CD4-positive, alpha-beta memory T cell (primary cell): Measurements from ENCODE around the gene SLITRK6. TPM values are rescaled to one million over a fixed set of nuclear protein-coding genes. Genes with fewer than 3 reads are reported as not detected.

Experiments used
- CTCF ChIA-PET: fragments of 350-600 bp; sonication (Branson Sonifier 250); formaldehyde crosslinking; loops from one replicate; lab custom pipeline; 2021; ENCODE audit warnings: inconsistent platforms; ENCODE audit not compliant: partially characterized antibody; lab: Charles Lee
- POLR2A ChIA-PET: fragments of 350-600 bp; sonication (Branson Sonifier 250); formaldehyde crosslinking; loops from one replicate; lab custom pipeline; 2021; ENCODE audit not compliant: partially characterized antibody; lab: Charles Lee
- DNase-seq, 5 donors: peaks; one replicate each; pipeline versions ENCODE4 v3.0.0 to v3.0.0-alpha.2; 2020 to 2022; ENCODE audit warnings: mixed read lengths in 1 of 5
- H3K27ac ChIP-seq: one replicate; pipeline ENCODE4 v1.7.0; 2013; ENCODE audit warnings: low read depth, low read length
- H3K27me3 ChIP-seq: 2 replicates; pipeline ENCODE4 v1.7.0; 2013; ENCODE audit warnings: mild to moderate bottlenecking, low read length, moderate library complexity; ENCODE audit not compliant: insufficient read depth
- H3K36me3 ChIP-seq: 2 replicates; pipeline ENCODE4 v1.7.0; 2013; ENCODE audit warnings: mild to moderate bottlenecking, low read length, moderate library complexity; ENCODE audit not compliant: insufficient read depth
- H3K4me1 ChIP-seq: 2 replicates; pipeline ENCODE4 v1.7.0; 2013; ENCODE audit warnings: mild to moderate bottlenecking, low read length, moderate library complexity; ENCODE audit not compliant: insufficient read depth
- H3K4me3 ChIP-seq, 2 donors: one replicate each; pipeline ENCODE4 v1.7.0; 2013; ENCODE audit warnings: low read length in 2 of 2, mild to moderate bottlenecking in 1 of 2
- H3K9me3 ChIP-seq, 2 donors: one replicate each; pipeline ENCODE4 v1.7.0; 2013; ENCODE audit warnings: low read length in 2 of 2, control low read depth in 1 of 2; ENCODE audit not compliant: control insufficient read depth in 1 of 2
- H3K27ac Mint-ChIP-seq, 7 donors: one replicate each; pipeline ENCODE4 v1.8.0; 2020 to 2021; ENCODE audit warnings: mixed read lengths in 7 of 7, mild to moderate bottlenecking in 6 of 7, inconsistent platforms in 3 of 7, moderate library complexity in 3 of 7
- H3K27me3 Mint-ChIP-seq, 2 donors: one replicate each; pipeline ENCODE4 v1.8.0; 2020 to 2021; ENCODE audit warnings: mixed read lengths in 2 of 2
- H3K36me3 Mint-ChIP-seq, 2 donors: one replicate each; pipeline ENCODE4 v1.8.0; 2020 to 2021; ENCODE audit warnings: mixed read lengths in 2 of 2, inconsistent platforms in 1 of 2, mild to moderate bottlenecking in 1 of 2
- H3K4me1 Mint-ChIP-seq, 4 donors: one replicate each; pipeline ENCODE4 v1.8.0; 2020 to 2021; ENCODE audit warnings: mixed read lengths in 4 of 4, mild to moderate bottlenecking in 1 of 4
- H3K4me3 Mint-ChIP-seq, 8 donors: one replicate each; pipeline ENCODE4 v1.8.0; 2020 to 2021; ENCODE audit warnings: mixed read lengths in 8 of 8, mild to moderate bottlenecking in 7 of 8, moderate library complexity in 6 of 8, inconsistent platforms in 3 of 8
- H3K9me3 Mint-ChIP-seq, 8 donors: one replicate each; pipeline ENCODE4 v1.8.0; 2020 to 2021; ENCODE audit warnings: mixed read lengths in 8 of 8, mild to moderate bottlenecking in 5 of 8, inconsistent platforms in 3 of 8, moderate library complexity in 1 of 8
- intact Hi-C: fragments of 100-400 bp; cut with micrococcal nuclease; formaldehyde crosslinking; loops from one replicate; pipeline ENCODE4 v1.15.1; 2023
- polyA plus RNA-seq, 2 donors: library from polyadenylated mRNA; unstranded; fragments of 300-500 nt; fragmentation: Illumina TruSeq; gene quantifications; one replicate each; pipeline ENCODE4 v1.2.3, GENCODE V29; 2021
- total RNA-seq, 2 experiments: library from RNA; stranded (reverse); gene quantifications; one replicate each; pipeline ENCODE4 v1.2.3, GENCODE V29; 2021

Gene SLITRK6
- total RNA-seq (not detected), polyA plus RNA-seq (not detected)

- Mint-ChIP-seq H3K36me3 (no peaks in the 10 kb centered on the region), H3K4me3 (no peak within 1 kb of the TSS), H3K4me1 (no peaks in the 10 kb centered on the region), H3K9me3 (peaks cover 0 to 4% (median 0%) of the 10 kb centered on the region in 8 donors), H3K27me3 (no peaks in the 10 kb centered on the region), H3K27ac (no peak within 1 kb of the TSS)
- Histone ChIP-seq H3K9me3 (no peaks in the 10 kb centered on the region), H3K4me1 (no peaks in the 10 kb centered on the region), H3K36me3 (no peaks in the 10 kb centered on the region), H3K27ac (no peak within 1 kb of the TSS), H3K4me3 (no peak within 1 kb of the TSS), H3K27me3 (no peaks in the 10 kb centered on the region)
- ChIA-PET POLR2A (no interaction called here), CTCF (no interaction called here)
- intact Hi-C loops, result no loop called here
- no peak for DNase-seq
Observed at GRCh38 chr13:85799097-85799582, at the start of gene SLITRK6. Gene SLITRK6, minus strand, starts transcription at chr13:85799419. Its CDS starts 2,911 bp downstream, at chr13:85796508.

GRCh38 chr13:85847012-85847411, 47.8 kb upstream of the SLITRK6 start:
- H3K36me3 ChIP-seq, result no peaks in the 10 kb centered on the region
- no peak overlapping the region for H3K27ac ChIP-seq
- H3K4me1 ChIP-seq, result no peaks in the 10 kb centered on the region
- no peaks in the 10 kb centered on the region for H3K27me3 ChIP-seq
- Mint-ChIP-seq H3K9me3 (peaks cover 3 to 18% (median 14%) of the 10 kb centered on the region in 8 donors), H3K27me3 (no peaks in the 10 kb centered on the region), H3K4me1 (no peaks in the 10 kb centered on the region), H3K4me3 (no peak overlapping the region), H3K27ac (no peak overlapping the region), H3K36me3 (no peaks in the 10 kb centered on the region)
- DNase-seq, result no peak
- intact Hi-C loops, result no loop called here
- ChIA-PET POLR2A (no interaction called here), CTCF (no interaction called here)
- no peak overlapping the region for H3K4me3 ChIP-seq
- H3K9me3 ChIP-seq, result no peaks in the 10 kb centered on the region

- Mint-ChIP-seq H3K27ac (no peak overlapping the region), H3K4me1 (no peaks in the 10 kb centered on the region), H3K9me3 (peaks cover 0 to 5% (median 0%) of the 10 kb centered on the region in 8 donors), H3K27me3 (no peaks in the 10 kb centered on the region), H3K36me3 (no peaks in the 10 kb centered on the region), H3K4me3 (no peak overlapping the region)
- Histone ChIP-seq H3K9me3 (no peaks in the 10 kb centered on the region), H3K4me3 (no peak overlapping the region), H3K27me3 (no peaks in the 10 kb centered on the region), H3K36me3 (no peaks in the 10 kb centered on the region), H3K4me1 (no peaks in the 10 kb centered on the region), H3K27ac (no peak overlapping the region)
- intact Hi-C loops, result no loop called here
- ChIA-PET CTCF (no interaction called here), POLR2A (no interaction called here)
- DNase-seq, result no peak
Observed at GRCh38 chr13:85841427-85841826, 42.2 kb upstream of the SLITRK6 start.

GRCh38 chr13:85833921-85834320, 34.7 kb upstream of the SLITRK6 start:
- H3K4me3 Mint-ChIP-seq, result no peak overlapping the region
- intact Hi-C loops, result no loop called here
- CTCF ChIA-PET, result no interaction called here

GRCh38 chr13:85828094-85828684, 29.0 kb upstream of the SLITRK6 start:
- no peak for DNase-seq
- intact Hi-C loops, result no loop called here
- Mint-ChIP-seq H3K36me3 (no peaks in the 10 kb centered on the region), H3K9me3 (peaks cover 0 to 3% (median 0%) of the 10 kb centered on the region in 8 donors), H3K27ac (no peak overlapping the region), H3K4me1 (no peaks in the 10 kb centered on the region), H3K4me3 (no peak overlapping the region), H3K27me3 (no peaks in the 10 kb centered on the region)
- Histone ChIP-seq H3K9me3 (no peaks in the 10 kb centered on the region), H3K27me3 (no peaks in the 10 kb centered on the region), H3K27ac (no peak overlapping the region), H3K36me3 (no peaks in the 10 kb centered on the region), H3K4me1 (no peaks in the 10 kb centered on the region), H3K4me3 (no peak overlapping the region)
- ChIA-PET POLR2A (no interaction called here), CTCF (no interaction called here)

More at GRCh38 chr13:85833921-85834320, 34.7 kb upstream of the SLITRK6 start:
- Mint-ChIP-seq H3K36me3 (no peaks in the 10 kb centered on the region), H3K27ac (no peak overlapping the region), H3K27me3 (no peaks in the 10 kb centered on the region), H3K9me3 (peaks cover 0 to 2% (median 0%) of the 10 kb centered on the region in 8 donors), H3K4me1 (no peaks in the 10 kb centered on the region)
- DNase-seq, result no peak
- Histone ChIP-seq H3K27ac (no peak overlapping the region), H3K27me3 (no peaks in the 10 kb centered on the region), H3K36me3 (no peaks in the 10 kb centered on the region), H3K4me3 (no peak overlapping the region), H3K9me3 (no peaks in the 10 kb centered on the region), H3K4me1 (no peaks in the 10 kb centered on the region)
- POLR2A ChIA-PET, result no interaction called here

GRCh38 chr13:85825454-85825853, 26.2 kb upstream of the SLITRK6 start:
- no peaks in the 10 kb centered on the region for H3K27me3 ChIP-seq
- ChIA-PET CTCF (interaction anchor here (1.0 kb wide), 1 partner anchor 8 kb away, joined by 4 read pairs; no protein-coding TSS in a partner anchor), POLR2A (no interaction called here)
- H3K4me3 Mint-ChIP-seq, result no peak overlapping the region
- H3K9me3 ChIP-seq, result no peaks in the 10 kb centered on the region
- no peak overlapping the region for H3K27ac ChIP-seq
- H3K4me3 ChIP-seq, result no peak overlapping the region
- H3K27ac Mint-ChIP-seq, result no peak overlapping the region
- peaks cover 0 to 3% (median 0%) of the 10 kb centered on the region in 8 donors for H3K9me3 Mint-ChIP-seq
- H3K4me1 ChIP-seq, result no peaks in the 10 kb centered on the region
- no peaks in the 10 kb centered on the region for H3K4me1 Mint-ChIP-seq
- no peak for DNase-seq
- H3K27me3 Mint-ChIP-seq, result no peaks in the 10 kb centered on the region
- intact Hi-C loops, result no loop called here
- H3K36me3 Mint-ChIP-seq, result no peaks in the 10 kb centered on the region
- no peaks in the 10 kb centered on the region for H3K36me3 ChIP-seq

GRCh38 chr13:85823832-85824231, 24.6 kb upstream of the SLITRK6 start:
- no peak overlapping the region for H3K27ac Mint-ChIP-seq
- Histone ChIP-seq H3K27ac (no peak overlapping the region), H3K4me1 (no peaks in the 10 kb centered on the region), H3K36me3 (no peaks in the 10 kb centered on the region), H3K27me3 (no peaks in the 10 kb centered on the region), H3K9me3 (no peaks in the 10 kb centered on the region), H3K4me3 (no peak overlapping the region)
- intact Hi-C loops, result no loop called here
- no peak for DNase-seq
- H3K9me3 Mint-ChIP-seq, result peaks cover 0 to 3% (median 0%) of the 10 kb centered on the region in 8 donors
- ChIA-PET POLR2A (no interaction called here), CTCF (no interaction called here)
- H3K4me3 Mint-ChIP-seq, result no peak overlapping the region
- no peaks in the 10 kb centered on the region for H3K27me3 Mint-ChIP-seq
- no peaks in the 10 kb centered on the region for H3K4me1 Mint-ChIP-seq
- no peaks in the 10 kb centered on the region for H3K36me3 Mint-ChIP-seq
